K562 (cell line): ENCODE measurements around the gene FRMPD2. TPM values are rescaled to one million over a fixed set of nuclear protein-coding genes. Genes with fewer than 3 reads are reported as not detected.

ENCODE experiments used
- ARID4B ChIP-seq: sonication (generic); formaldehyde crosslinking; IDR thresholded peaks from 2 replicates; pipeline ENCODE4 v1.8.0; 2022; ENCODE audit warnings: mild to moderate bottlenecking, missing genetic modification reagents
- ATF1 ChIP-seq, 2 experiments: fragments of 450-650 bp in 1 of 2; IDR thresholded peaks; 2 replicates each; pipeline ENCODE4 v1.6.1; 2016; ENCODE audit warnings: missing compliant biosample characterization in 1 of 2, missing genetic modification characterization in 1 of 2
- CBFA2T2 ChIP-seq: fragments of 450-650 bp; conservative IDR thresholded peaks from 2 replicates; pipeline ENCODE4 v1.6.1; 2017; ENCODE audit warnings: mild to moderate bottlenecking
- HES1 ChIP-seq: fragments of 450-650 bp; IDR thresholded peaks from 2 replicates; pipeline ENCODE4 v1.6.1; 2016; ENCODE audit warnings: low read depth, mild to moderate bottlenecking, moderate library complexity
- IRF1 ChIP-seq: sonication (generic); formaldehyde crosslinking; IDR thresholded peaks from 2 replicates; pipeline ENCODE4 v1.8.0; 2022; ENCODE audit warnings: missing genetic modification reagents, mild to moderate bottlenecking, borderline replicate concordance
- JUN ChIP-seq, 2 experiments: sonication (generic) in 1 of 2; formaldehyde crosslinking in 1 of 2; IDR thresholded peaks; 2 replicates each; pipeline versions ENCODE4 v1.6.1 to v1.8.0; 2012 to 2022; ENCODE audit warnings: borderline replicate concordance in 2 of 2, mild to moderate bottlenecking in 2 of 2, improper control_type of control experiment in 1 of 2, low read depth in 1 of 2, low read length in 1 of 2, missing genetic modification reagents in 1 of 2
- KDM5B ChIP-seq: fragments of 200-600 bp; sonication (generic); IDR thresholded peaks from 2 replicates; pipeline ENCODE4 v1.6.1; 2012; ENCODE audit warnings: low read depth, mild to moderate bottlenecking, moderate library complexity, low read length, control low read depth, inconsistent platforms; ENCODE audit not compliant: insufficient replicate concordance
- MBD2 ChIP-seq: sonication (generic); IDR thresholded peaks from 2 replicates; pipeline ENCODE4 v1.6.1; 2016; ENCODE audit warnings: low read depth, borderline replicate concordance
- MNT ChIP-seq, 2 experiments: fragments of 450-650 bp; conservative IDR thresholded peaks; 2 replicates each; pipeline ENCODE4 v1.6.1; 2017; ENCODE audit warnings: mild to moderate bottlenecking in 2 of 2, moderate library complexity in 2 of 2
- NR1H2 ChIP-seq: sonication (generic); formaldehyde crosslinking; IDR thresholded peaks from 2 replicates; pipeline ENCODE4 v1.4.0; 2020; ENCODE audit warnings: mild to moderate bottlenecking, missing genetic modification reagents
- RBFOX2 ChIP-seq: fragments of 200-400 bp; formaldehyde crosslinking; IDR thresholded peaks from 2 replicates; pipeline ENCODE4 v1.6.1; 2017; ENCODE audit warnings: low read depth, mild to moderate bottlenecking, low read length, moderate library complexity
- USF1 ChIP-seq: sonication (generic); formaldehyde crosslinking; IDR thresholded peaks from 2 replicates; pipeline ENCODE4 v1.9.0; 2022; ENCODE audit warnings: mild to moderate bottlenecking, missing genetic modification reagents
- XRCC4 ChIP-seq: IDR thresholded peaks from one replicate; pipeline ENCODE4 v1.6.1; 2011; ENCODE audit not compliant: insufficient read depth, insufficient read length; ENCODE audit errors: extremely low read depth
- ZBTB43 ChIP-seq: sonication (generic); formaldehyde crosslinking; IDR thresholded peaks from 2 replicates; pipeline ENCODE4 v1.8.0; 2023; ENCODE audit warnings: mild to moderate bottlenecking, missing genetic modification reagents
- ZFP36 ChIP-seq: fragments of 150-350 bp; IDR thresholded peaks from 2 replicates; pipeline ENCODE4 v1.6.1; 2018; ENCODE audit warnings: low read length, low read depth; ENCODE audit not compliant: partially characterized antibody
- ZNF583 ChIP-seq: fragments of 250-450 bp; sonication (Bioruptor Pico); IDR thresholded peaks from 2 replicates; pipeline ENCODE4 v1.4.0; 2020
- polyA plus RNA-seq, 8 experiments: library from polyadenylated mRNA; depleted of rRNA in 4 of 8; stranded (reverse) in 5 of 8; unstranded in 3 of 8; fragments of >200 nt; fragmentation: Nextera tagmentation in 2 of 8; fragmentation: Illumina TruSeq in 1 of 8; extraction: Ambion mirVana in 2 of 8; extraction: Trizol in 1 of 8; gene quantifications; 2 replicates each; pipeline versions ENCODE4 v1.2.1 to v1.2.3, GENCODE V29; 2011 to 2014; ENCODE audit warnings: inconsistent platforms in 1 of 8, missing spikeins in 1 of 8
- total RNA-seq, 7 experiments: library from RNA; depleted of rRNA in 6 of 7; stranded (reverse); fragments of >200 nt in 6 of 7; fragmentation: Illumina TruSeq in 2 of 7; extraction: Trizol in 2 of 7; gene quantifications; 2 replicates each; pipeline versions ENCODE4 v1.2.1 to v1.2.3, GENCODE V29; 2011 to 2021; ENCODE audit warnings: low replicate concordance in 1 of 7

FRMPD2 gene
- total and polyA plus RNA-seq, 9 of the 15 experiments (the other 6 are each of a cell fraction or from before 2014, with no cell fraction given), result 0.12 to 0.95 (median 0.33) TPM

- TF ChIP-seq HES1 (peak; percentile 99), MNT (conservative IDR thresholded peaks at IDR 0.05) (peak; percentile 94), ZNF583 (CRISPR knock-in tag) (peak; percentile 75; the same call in 1 of the 2 replicates), RBFOX2 (peak; percentile 92), MBD2 (0 out of 2 replicates have a peak, but pooled peaks have one; percentile 11), KDM5B (peak; percentile 93), ZBTB43 (CRISPR knock-in tag) (peak; percentile 95), CBFA2T2 (0 out of 2 replicates have a peak, but pooled peaks have one; percentile 24), ATF1 (CRISPR knock-in tag; IDR thresholded peaks at IDR 0.05) (peak; percentile 58), ATF1 (tag; IDR thresholded peaks at IDR 0.05) (peak; percentile 89), XRCC4 (no peak), ZFP36 (no peak), IRF1 (peak; percentile 98; the same call in 1 of the 2 replicates), JUN (IDR thresholded peaks at IDR 0.05; ENCODE audit: borderline replicate concordance, low read depth, low read length) (peak; percentile 45; the same call in 1 of the 2 replicates), JUN (CRISPR knock-in tag; IDR thresholded peaks at IDR 0.05; ENCODE audit: borderline replicate concordance) (peak; percentile 98), NR1H2 (CRISPR knock-in tag) (no peak; the same call in 1 of the 2 replicates), USF1 (CRISPR knock-in tag) (peak; percentile 95), ARID4B (peak; percentile 89)
These were observed 31.9 kb upstream of the FRMPD2 start, which contains the start of gene MAPK8 (continued) for GRCh38 chr10:48306265-48306869.
